ENCODE results near the gene PEPD.

PEPD gene

DNA sequence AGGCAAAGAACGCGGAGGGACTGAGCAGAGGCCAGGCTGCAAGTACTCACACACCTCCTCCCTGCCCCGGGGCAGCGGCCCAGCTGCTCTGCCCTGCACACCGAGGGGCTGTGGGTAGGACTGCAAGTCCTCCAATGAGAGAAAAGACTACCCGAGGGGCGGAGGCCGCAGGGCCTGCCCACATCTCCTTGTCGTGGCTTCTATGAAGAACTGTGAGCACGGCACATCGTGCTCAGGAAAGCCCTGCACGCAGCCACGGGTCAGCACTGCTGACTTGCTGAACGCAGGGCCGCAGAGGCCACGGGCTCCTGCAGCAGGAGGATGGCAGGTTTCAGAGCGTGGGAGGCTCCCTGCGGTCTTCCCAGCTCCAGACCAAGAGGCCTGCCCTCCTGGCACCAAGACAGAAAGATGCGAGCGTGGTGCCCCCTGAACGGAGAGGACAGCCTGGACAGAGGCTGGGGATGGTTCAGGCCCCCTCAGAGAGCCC lies 110.6 kb downstream of the PEPD start:
- H2BK5ac ChIP-seq (ENCODE audit: low read depth, low read length, poor library complexity, severe bottlenecking) = no peak overlapping the region
- H3K23ac ChIP-seq (ENCODE audit: low read length in 2 of 2) = no peak overlapping the region
- no peak overlapping the region for H3K4ac ChIP-seq (ENCODE audit: low read depth in 1 of 2, low read length in 2 of 2)
- no peaks in the 10 kb centered on the region for H3K27me3 ChIP-seq (ENCODE audit: control insufficient read depth in 1 of 2, insufficient read depth in 1 of 2, low read length in 2 of 2)
- H3K36me3 ChIP-seq (ENCODE audit: control insufficient read depth in 1 of 2, insufficient read depth in 2 of 2, low read depth in 1 of 2, low read length in 2 of 2) = peaks cover 0 to 41% of the 10 kb centered on the region in 2 experiments
- H2AFZ ChIP-seq (ENCODE audit: low read depth, low read length) = no peak overlapping the region
- H2BK15ac ChIP-seq (ENCODE audit: low read depth, poor library complexity, severe bottlenecking) = no peak overlapping the region
- no peak overlapping the region for H4K91ac ChIP-seq (ENCODE audit: low read length)
- H2BK120ac ChIP-seq (ENCODE audit: low read depth, low read length) = no peak overlapping the region
- DNase-seq = no peak
- no peak overlapping the region for H2BK12ac ChIP-seq (ENCODE audit: low read length in 2 of 2)
- no peak overlapping the region for H3K18ac ChIP-seq (ENCODE audit: low read depth in 1 of 2, low read length in 2 of 2)
- H3K14ac ChIP-seq (ENCODE audit: low read length in 2 of 2) = no peak overlapping the region
- H3K9me3 ChIP-seq (ENCODE audit: control insufficient read depth, low read length) = no peaks in the 10 kb centered on the region
- H3K9ac ChIP-seq (ENCODE audit: low read length) = no peak overlapping the region
- H3K4me1 ChIP-seq (ENCODE audit: control insufficient read depth, insufficient read depth, low read depth, low read length) = peaks cover 4% of the 10 kb centered on the region
- H3K79me1 ChIP-seq (replicated peaks; ENCODE audit: low read length, poor library complexity, severe bottlenecking) = no peaks in the 10 kb centered on the region
- H3K4me2 ChIP-seq (ENCODE audit: low read length, poor library complexity, severe bottlenecking) = no peak overlapping the region
- no peak overlapping the region for H4K8ac ChIP-seq (ENCODE audit: low read length)
- no peak overlapping the region for H3K4me3 ChIP-seq (ENCODE audit: insufficient read depth in 1 of 2, low read depth in 1 of 2, low read length in 2 of 2)
- WGBS = 87% methylated on average over 21 of the region's 21 CpGs
- no peak overlapping the region for H3K27ac ChIP-seq (ENCODE audit: low read length, poor library complexity, severe bottlenecking)
- H2AK5ac ChIP-seq (ENCODE audit: low read length, severe bottlenecking) = no peak overlapping the region

DNA sequence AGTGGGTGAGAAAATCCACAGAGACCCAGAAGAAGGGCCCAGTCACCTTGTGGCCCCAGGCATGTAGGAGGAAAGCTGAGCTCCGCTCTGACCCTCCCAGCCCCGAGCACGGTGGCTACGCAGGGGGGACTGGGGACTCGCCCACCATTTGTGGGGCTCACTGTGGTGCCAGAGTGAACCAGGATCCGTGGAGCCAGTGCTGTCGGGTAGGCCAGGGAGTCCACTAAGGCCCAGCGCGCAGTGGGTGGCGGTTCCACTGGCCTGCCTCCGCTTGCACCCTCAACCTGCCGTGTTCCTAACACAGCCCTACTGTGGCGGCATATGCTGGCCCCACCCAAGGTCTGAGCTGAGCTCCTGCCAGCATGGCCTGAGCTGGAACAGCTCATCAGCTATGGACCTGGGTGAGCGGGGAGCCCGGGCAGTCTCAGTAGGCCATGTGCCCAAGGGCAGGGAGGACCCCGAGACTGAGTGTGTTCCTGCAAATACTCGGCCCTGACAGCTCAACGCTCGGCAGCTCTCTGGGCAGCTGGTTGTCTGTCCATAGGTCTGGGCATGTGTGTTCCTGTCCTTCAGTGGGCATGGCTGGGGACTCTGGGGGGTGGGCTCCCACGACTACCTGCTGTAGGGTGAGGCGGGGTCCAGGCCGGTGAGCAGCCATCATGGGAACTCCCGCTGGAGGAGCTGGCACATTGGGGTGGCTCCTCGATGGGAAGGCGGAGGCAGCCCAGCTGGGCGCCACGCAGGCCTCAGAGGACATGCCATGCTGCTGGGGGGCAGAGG lies 111.5 kb downstream of the PEPD start:
- H2BK12ac ChIP-seq (ENCODE audit: low read length in 2 of 2) = no peak overlapping the region
- no peak overlapping the region for H3K9ac ChIP-seq (ENCODE audit: low read length)
- H3K27me3 ChIP-seq (ENCODE audit: control insufficient read depth in 1 of 2, insufficient read depth in 1 of 2, low read length in 2 of 2) = no peaks in the 10 kb centered on the region
- DNase-seq = no peak
- H3K36me3 ChIP-seq (ENCODE audit: control insufficient read depth in 1 of 2, insufficient read depth in 2 of 2, low read depth in 1 of 2, low read length in 2 of 2) = peaks cover 0 to 47% of the 10 kb centered on the region in 2 experiments
- no peak overlapping the region for H3K4me3 ChIP-seq (ENCODE audit: insufficient read depth in 1 of 2, low read depth in 1 of 2, low read length in 2 of 2)
- H3K4me1 ChIP-seq (ENCODE audit: control insufficient read depth, insufficient read depth, low read depth, low read length) = peaks cover 3% of the 10 kb centered on the region
- H4K8ac ChIP-seq (ENCODE audit: low read length) = no peak overlapping the region
- H2BK15ac ChIP-seq (ENCODE audit: low read depth, poor library complexity, severe bottlenecking) = no peak overlapping the region
- no peak overlapping the region for H2AFZ ChIP-seq (ENCODE audit: low read depth, low read length)
- no peak overlapping the region for H2AK5ac ChIP-seq (ENCODE audit: low read length, severe bottlenecking)
- H3K14ac ChIP-seq (ENCODE audit: low read length in 2 of 2) = no peak overlapping the region
- no peak overlapping the region for H2BK5ac ChIP-seq (ENCODE audit: low read depth, low read length, poor library complexity, severe bottlenecking)
- H3K23ac ChIP-seq (ENCODE audit: low read length in 2 of 2) = no peak overlapping the region
- H3K4me2 ChIP-seq (ENCODE audit: low read length, poor library complexity, severe bottlenecking) = no peak overlapping the region
- no peak overlapping the region for H4K91ac ChIP-seq (ENCODE audit: low read length)
- no peak overlapping the region for H3K27ac ChIP-seq (ENCODE audit: low read length, poor library complexity, severe bottlenecking)
- H3K79me1 ChIP-seq (replicated peaks; ENCODE audit: low read length, poor library complexity, severe bottlenecking) = no peaks in the 10 kb centered on the region
- no peak overlapping the region for H3K18ac ChIP-seq (ENCODE audit: low read depth in 1 of 2, low read length in 2 of 2)
- H2BK120ac ChIP-seq (ENCODE audit: low read depth, low read length) = no peak overlapping the region
- no peaks in the 10 kb centered on the region for H3K9me3 ChIP-seq (ENCODE audit: control insufficient read depth, low read length)
- no peak overlapping the region for H3K4ac ChIP-seq (ENCODE audit: low read depth in 1 of 2, low read length in 2 of 2)
- WGBS = 95% methylated on average over 27 of the region's 27 CpGs

DNA sequence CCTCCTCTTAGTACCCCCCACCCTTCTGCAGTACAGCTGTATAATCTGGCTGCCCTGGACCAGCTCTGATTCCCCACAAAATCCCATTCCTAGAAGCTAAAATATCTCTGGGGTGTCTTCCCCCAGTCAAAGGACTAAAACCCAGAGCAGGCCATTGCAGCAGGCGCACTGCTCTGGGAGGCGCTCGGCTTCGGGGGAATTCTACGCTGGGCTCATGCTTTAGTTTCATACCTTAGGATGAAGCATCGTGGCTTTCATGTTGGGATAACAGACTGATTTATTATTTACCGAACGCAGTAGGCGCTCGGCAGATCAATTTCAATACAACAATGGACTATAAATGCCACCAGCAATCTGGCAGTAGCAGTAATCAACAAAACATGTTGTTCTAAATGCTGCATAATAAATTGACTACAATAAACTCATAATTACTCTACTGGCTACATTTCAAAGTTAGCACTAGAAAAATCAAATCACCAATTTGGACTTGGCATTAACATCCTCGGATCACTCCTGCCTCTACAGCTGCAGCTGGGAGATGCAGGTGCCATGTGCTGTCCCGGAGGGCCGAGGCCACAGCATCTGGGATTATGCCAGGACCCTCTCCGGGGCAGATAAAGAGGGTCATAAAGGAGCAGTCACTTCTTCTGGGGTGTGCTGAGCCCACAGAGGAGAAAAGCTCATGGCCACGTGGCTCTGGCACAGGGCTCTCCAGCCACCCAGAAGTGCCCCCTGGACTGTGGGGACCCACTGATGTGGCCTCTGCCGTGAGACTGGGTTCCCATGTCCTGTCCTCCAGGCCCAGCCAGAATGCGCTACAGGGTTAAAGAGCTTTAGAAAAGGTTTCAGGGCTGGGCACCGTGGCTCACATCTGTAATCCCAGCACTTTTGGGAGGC lies 112.8 kb downstream of the PEPD start:
- H3K9me3 ChIP-seq (ENCODE audit: control insufficient read depth, low read length) = no peaks in the 10 kb centered on the region
- WGBS = 91% methylated on average over 18 of the region's 18 CpGs
- peaks cover 0 to 43% of the 10 kb centered on the region in 2 experiments for H3K36me3 ChIP-seq (ENCODE audit: control insufficient read depth in 1 of 2, insufficient read depth in 2 of 2, low read depth in 1 of 2, low read length in 2 of 2)
- H3K14ac ChIP-seq (ENCODE audit: low read length in 2 of 2) = no peak overlapping the region
- DNase-seq = no peak
- no peak overlapping the region for H2AK5ac ChIP-seq (ENCODE audit: low read length, severe bottlenecking)
- H3K23ac ChIP-seq (ENCODE audit: low read length in 2 of 2) = no peak overlapping the region
- H3K9ac ChIP-seq (ENCODE audit: low read length) = no peak overlapping the region
- no peak overlapping the region for H4K91ac ChIP-seq (ENCODE audit: low read length)
- no peak overlapping the region for H2BK120ac ChIP-seq (ENCODE audit: low read depth, low read length)
- no peaks in the 10 kb centered on the region for H3K79me1 ChIP-seq (replicated peaks; ENCODE audit: low read length, poor library complexity, severe bottlenecking)
- H3K4me2 ChIP-seq (ENCODE audit: low read length, poor library complexity, severe bottlenecking) = no peak overlapping the region
- no peak overlapping the region for H3K18ac ChIP-seq (ENCODE audit: low read depth in 1 of 2, low read length in 2 of 2)
- H2BK15ac ChIP-seq (ENCODE audit: low read depth, poor library complexity, severe bottlenecking) = no peak overlapping the region
- H3K27ac ChIP-seq (ENCODE audit: low read length, poor library complexity, severe bottlenecking) = no peak overlapping the region
- no peak overlapping the region for H3K4ac ChIP-seq (ENCODE audit: low read depth in 1 of 2, low read length in 2 of 2)
- H3K4me3 ChIP-seq (ENCODE audit: insufficient read depth in 1 of 2, low read depth in 1 of 2, low read length in 2 of 2) = no peak overlapping the region
- H3K27me3 ChIP-seq (ENCODE audit: control insufficient read depth in 1 of 2, insufficient read depth in 1 of 2, low read length in 2 of 2) = no peaks in the 10 kb centered on the region
- H2BK12ac ChIP-seq (ENCODE audit: low read length in 2 of 2) = no peak overlapping the region
- H2BK5ac ChIP-seq (ENCODE audit: low read depth, low read length, poor library complexity, severe bottlenecking) = no peak overlapping the region
- H2AFZ ChIP-seq (ENCODE audit: low read depth, low read length) = no peak overlapping the region
- peaks cover 3% of the 10 kb centered on the region for H3K4me1 ChIP-seq (ENCODE audit: control insufficient read depth, insufficient read depth, low read depth, low read length)
- no peak overlapping the region for H4K8ac ChIP-seq (ENCODE audit: low read length)

DNA sequence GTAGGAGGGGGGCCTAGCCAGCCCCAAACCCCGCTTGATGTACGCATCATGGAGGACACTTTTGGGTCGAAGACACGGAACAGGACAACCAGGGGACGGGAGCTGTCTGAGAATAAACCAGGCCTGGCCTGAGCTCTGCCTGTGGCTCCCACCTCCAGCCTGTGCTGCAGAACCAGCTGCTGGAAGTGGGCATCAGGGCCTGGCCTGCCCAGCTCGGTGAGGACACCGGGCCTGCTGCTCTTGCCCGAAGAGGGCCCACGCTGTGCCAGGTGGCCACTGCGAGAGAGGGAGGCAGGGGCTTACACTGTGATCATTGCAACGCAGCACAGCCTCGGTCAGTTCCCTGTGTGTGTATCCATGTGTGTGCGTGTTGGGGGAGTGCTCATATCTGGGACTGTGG lies 113.5 kb downstream of the PEPD start:
- H3K4ac ChIP-seq (ENCODE audit: low read depth in 1 of 2, low read length in 2 of 2) = no peak overlapping the region
- H2BK120ac ChIP-seq (ENCODE audit: low read depth, low read length) = no peak overlapping the region
- H3K9ac ChIP-seq (ENCODE audit: low read length) = no peak overlapping the region
- no peak overlapping the region for H2AK5ac ChIP-seq (ENCODE audit: low read length, severe bottlenecking)
- no peak overlapping the region for H2BK12ac ChIP-seq (ENCODE audit: low read length in 2 of 2)
- H3K4me1 ChIP-seq (ENCODE audit: control insufficient read depth, insufficient read depth, low read depth, low read length) = peaks cover 6% of the 10 kb centered on the region
- H3K36me3 ChIP-seq (ENCODE audit: control insufficient read depth in 1 of 2, insufficient read depth in 2 of 2, low read depth in 1 of 2, low read length in 2 of 2) = peaks cover 0 to 41% of the 10 kb centered on the region in 2 experiments
- no peak overlapping the region for H3K23ac ChIP-seq (ENCODE audit: low read length in 2 of 2)
- H3K14ac ChIP-seq (ENCODE audit: low read length in 2 of 2) = no peak overlapping the region
- H4K91ac ChIP-seq (ENCODE audit: low read length) = no peak overlapping the region
- H3K18ac ChIP-seq (ENCODE audit: low read depth in 1 of 2, low read length in 2 of 2) = no peak overlapping the region
- no peak overlapping the region for H4K8ac ChIP-seq (ENCODE audit: low read length)
- no peaks in the 10 kb centered on the region for H3K27me3 ChIP-seq (ENCODE audit: control insufficient read depth in 1 of 2, insufficient read depth in 1 of 2, low read length in 2 of 2)
- no peak overlapping the region for H2BK15ac ChIP-seq (ENCODE audit: low read depth, poor library complexity, severe bottlenecking)
- WGBS = 81% methylated on average over 11 of the region's 13 CpGs
- H3K27ac ChIP-seq (ENCODE audit: low read length, poor library complexity, severe bottlenecking) = no peak overlapping the region
- H3K4me2 ChIP-seq (ENCODE audit: low read length, poor library complexity, severe bottlenecking) = no peak overlapping the region
- H2AFZ ChIP-seq (ENCODE audit: low read depth, low read length) = no peak overlapping the region
- no peak overlapping the region for H2BK5ac ChIP-seq (ENCODE audit: low read depth, low read length, poor library complexity, severe bottlenecking)
- no peaks in the 10 kb centered on the region for H3K79me1 ChIP-seq (replicated peaks; ENCODE audit: low read length, poor library complexity, severe bottlenecking)
- H3K4me3 ChIP-seq (ENCODE audit: insufficient read depth in 1 of 2, low read depth in 1 of 2, low read length in 2 of 2) = no peak overlapping the region
- no peaks in the 10 kb centered on the region for H3K9me3 ChIP-seq (ENCODE audit: control insufficient read depth, low read length)
- no peak for DNase-seq

Measured in mesenchymal stem cell (in vitro differentiated cells and primary cell).